ENCODE measurements around the gene RNPS1.

- TF ChIP-seq CTCF (IDR thresholded peaks at IDR 0.05; ENCODE audit: poor library complexity, severe bottlenecking), result no peak
- TF ChIP-seq POLR2AphosphoS5 (IDR thresholded peaks at IDR 0.05), result no peak
- TF ChIP-seq EP300 (conservative IDR thresholded peaks at IDR 0.05; ENCODE audit: poor library complexity, severe bottlenecking), result no peak
These were observed 2.1 kb upstream of the RNPS1 start for GRCh38 chr16:2270070-2270462.
